Bronchial epithelial cell (primary cell): ENCODE data around the gene PACS1. TPM values are rescaled to one million over a fixed set of nuclear protein-coding genes. Genes with fewer than 3 reads are reported as not detected.

Experiments used
- DNase-seq: peaks from one replicate; pipeline ENCODE4 v3.0.0-alpha.2; 2010; ENCODE audit warnings: low read depth
- FAIRE-seq: peaks from 2 replicates; lab custom pipeline; 2011; peaks lifted over from hg19 to GRCh38; lab: Jason Lieb, UNC
- H3K27me3 ChIP-seq: 2 replicates; pipeline ENCODE4 v1.5.1; 2011; ENCODE audit warnings: low read length; ENCODE audit not compliant: control insufficient read depth, insufficient read depth
- H3K36me3 ChIP-seq: 2 replicates; pipeline ENCODE4 v1.5.1; 2011; ENCODE audit warnings: low read length; ENCODE audit not compliant: control insufficient read depth, insufficient read depth
- H3K4me3 ChIP-seq: 2 replicates; pipeline ENCODE4 v1.5.1; 2011; ENCODE audit warnings: mild to moderate bottlenecking, low read depth, low read length, control low read depth
- CTCF ChIP-seq: IDR thresholded peaks from 2 replicates; pipeline ENCODE4 v1.5.1; 2011; ENCODE audit warnings: mild to moderate bottlenecking, moderate library complexity, low read length, control low read depth, inconsistent platforms; ENCODE audit not compliant: insufficient read depth, severe bottlenecking
- total RNA-seq: library from RNA; depleted of rRNA; stranded (reverse); fragments of >200 nt; gene quantifications from 2 replicates; pipeline ENCODE4 v1.2.1, GENCODE V29; 2014

PACS1 gene
- total RNA-seq, 1 donor from 2014 or later: 6.8 TPM

- FAIRE-seq: no peak
- Histone ChIP-seq H3K27me3 (no peaks in the 10 kb centered on the region), H3K36me3 (no peaks in the 10 kb centered on the region), H3K4me3 (no peak overlapping the region)
- no peak for TF ChIP-seq CTCF
- DNase-seq: no peak
Measured at GRCh38 chr11:66168289-66168688, 98.2 kb downstream of the PACS1 start.

- DNase-seq (peak; percentile 59), FAIRE-seq (no peak)
- Histone ChIP-seq H3K36me3 (no peaks in the 10 kb centered on the region), H3K4me3 (no peak overlapping the region), H3K27me3 (no peaks in the 10 kb centered on the region)
- TF ChIP-seq CTCF: no peak
Measured at GRCh38 chr11:66172146-66172545, 102.1 kb downstream of the PACS1 start.

- DNase-seq (peak; percentile 79), FAIRE-seq (no peak)
- TF ChIP-seq CTCF: no peak
- Histone ChIP-seq H3K4me3 (no peak overlapping the region), H3K27me3 (no peaks in the 10 kb centered on the region), H3K36me3 (no peaks in the 10 kb centered on the region)
Measured at GRCh38 chr11:66176650-66177049, 106.6 kb downstream of the PACS1 start.

- FAIRE-seq: no peak
- TF ChIP-seq CTCF: no peak
- DNase-seq: no peak
- H3K4me3 ChIP-seq: no peak overlapping the region
- H3K36me3 ChIP-seq: no peaks in the 10 kb centered on the region
- H3K27me3 ChIP-seq: no peaks in the 10 kb centered on the region
Measured at GRCh38 chr11:66178183-66178582, 108.1 kb downstream of the PACS1 start.

- Histone ChIP-seq H3K36me3 (no peaks in the 10 kb centered on the region), H3K4me3 (no peak overlapping the region), H3K27me3 (no peaks in the 10 kb centered on the region)
- FAIRE-seq: no peak
- no peak for TF ChIP-seq CTCF
- DNase-seq: no peak
Measured at GRCh38 chr11:66178871-66179270, 108.8 kb downstream of the PACS1 start.

- FAIRE-seq (no peak), DNase-seq (peak; percentile 61)
- Histone ChIP-seq H3K27me3 (no peaks in the 10 kb centered on the region), H3K4me3 (no peak overlapping the region), H3K36me3 (no peaks in the 10 kb centered on the region)
- TF ChIP-seq CTCF: no peak
Measured at GRCh38 chr11:66181632-66182315, 111.7 kb downstream of the PACS1 start.
